NCI-H1105 (cell line): ENCODE data around the gene OTOP3.

Experiments
- DNase-seq: peaks from one replicate; lab custom pipeline; 2025; lab: John Stamatoyannopoulos, UW

Gene OTOP3

DNA sequence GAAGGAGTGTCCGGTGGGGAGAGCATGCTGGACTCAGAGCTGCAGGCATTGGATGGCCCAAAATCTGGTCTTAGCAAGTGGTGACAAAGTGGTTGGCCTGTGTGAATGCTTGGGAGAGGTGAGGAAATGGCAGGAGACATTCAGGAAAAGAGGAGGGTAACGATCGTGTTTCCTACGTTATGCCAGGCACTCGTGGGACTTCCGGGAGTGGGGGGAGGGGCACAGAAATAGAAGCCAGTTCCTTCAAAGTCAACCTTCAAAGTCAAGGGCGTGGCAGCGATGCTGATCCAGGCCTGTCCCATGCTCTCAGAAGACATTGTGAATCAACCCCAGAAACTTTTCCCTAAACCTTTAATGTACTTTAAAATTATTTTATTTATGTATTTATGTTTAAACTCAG lies 3.8 kb downstream of the OTOP3 start:
- DNase-seq, result no peak

GRCh38 chr17:74941128-74941725 lies 5.5 kb downstream of the OTOP3 start:
- no peak for DNase-seq

DNA sequence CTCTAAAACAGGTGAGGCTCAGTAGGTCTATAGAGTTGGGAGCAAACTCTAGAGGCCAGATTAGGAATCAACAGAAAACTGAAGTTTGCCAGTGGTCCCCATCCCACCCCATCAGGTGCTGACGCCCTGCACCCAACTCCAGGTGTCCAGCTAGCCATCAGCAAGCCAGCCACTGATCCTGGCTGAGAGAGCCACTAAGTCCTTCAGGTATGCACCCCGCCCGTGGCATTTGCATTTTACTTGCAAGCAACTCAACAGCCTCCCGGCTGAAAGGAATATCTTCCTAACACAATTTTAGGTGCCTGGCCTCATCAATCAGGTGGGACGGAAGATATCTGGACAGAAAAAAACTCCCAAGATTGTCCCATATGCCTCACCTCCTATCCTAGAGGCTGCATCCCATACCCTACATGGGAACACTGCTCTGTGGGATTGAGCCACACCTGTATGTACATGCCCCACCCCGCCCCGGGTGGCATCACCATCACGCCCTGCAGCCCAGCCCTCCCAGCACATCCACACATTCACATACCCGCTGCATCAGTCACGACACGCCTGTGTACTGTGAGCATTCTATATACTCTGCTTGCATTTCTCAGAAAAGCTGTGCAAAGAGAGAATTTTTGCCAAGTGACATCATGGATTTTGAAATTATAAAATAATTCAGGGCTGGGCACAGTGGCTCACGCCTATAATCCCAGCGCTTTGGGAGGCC lies 8.3 kb downstream of the OTOP3 start:
- DNase-seq, result no peak

DNA sequence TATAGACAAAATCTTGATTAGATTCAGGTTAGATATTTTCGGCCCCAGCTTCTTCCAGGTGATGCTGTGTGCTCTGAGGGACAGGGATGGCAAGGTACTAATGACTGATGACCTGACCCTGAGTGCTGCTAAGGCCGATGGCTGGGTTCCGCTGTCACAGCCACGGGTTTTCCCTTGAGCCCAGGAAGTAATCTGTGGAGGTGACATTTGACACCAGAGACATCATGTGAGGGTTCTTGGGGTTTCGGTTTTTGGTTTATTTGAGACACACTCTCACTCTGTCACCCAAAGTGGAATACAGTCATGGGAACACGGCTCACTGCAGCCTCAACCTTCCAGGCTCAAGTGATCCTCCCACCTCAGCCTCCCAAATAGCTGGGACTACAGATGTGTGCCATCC lies 9.8 kb downstream of the OTOP3 start:
- DNase-seq, result no peak

DNA sequence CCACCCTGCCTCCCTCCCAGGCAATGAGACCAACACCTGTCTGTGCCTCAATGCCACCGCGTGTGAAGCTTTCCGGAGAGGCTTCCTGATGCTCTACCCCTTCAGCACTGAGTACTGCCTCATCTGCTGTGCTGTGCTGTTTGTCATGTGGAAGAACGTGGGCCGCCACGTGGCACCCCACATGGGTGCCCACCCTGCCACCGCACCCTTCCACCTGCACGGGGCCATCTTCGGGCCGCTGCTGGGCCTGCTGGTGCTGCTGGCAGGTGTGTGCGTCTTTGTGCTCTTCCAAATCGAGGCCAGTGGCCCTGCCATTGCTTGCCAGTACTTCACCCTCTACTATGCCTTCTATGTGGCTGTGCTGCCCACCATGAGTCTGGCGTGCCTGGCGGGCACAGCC lies 10.9 kb downstream of the OTOP3 start:
- no peak for DNase-seq

- DNase-seq, result no peak
Observed at GRCh38 chr17:74947041-74947754, 11.5 kb downstream of the OTOP3 start.

GRCh38 chr17:74949455-74950115 lies 13.9 kb downstream of the OTOP3 start:
- DNase-seq, result no peak

- DNase-seq, result no peak
Observed at GRCh38 chr17:74950207-74950606, 14.5 kb downstream of the OTOP3 start.

- DNase-seq, result no peak
Observed at GRCh38 chr17:74951065-74951464, 15.4 kb downstream of the OTOP3 start.

- DNase-seq, result no peak
Observed at GRCh38 chr17:74951680-74952421, 16.2 kb downstream of the OTOP3 start.

- DNase-seq, result no peak
Observed at GRCh38 chr17:74952431-74953133, 16.9 kb downstream of the OTOP3 start.

- DNase-seq, result no peak
Observed at GRCh38 chr17:74953134-74953687, 17.5 kb downstream of the OTOP3 start.

- no peak for DNase-seq
Observed at GRCh38 chr17:74954115-74954514, 18.4 kb downstream of the OTOP3 start.

DNA sequence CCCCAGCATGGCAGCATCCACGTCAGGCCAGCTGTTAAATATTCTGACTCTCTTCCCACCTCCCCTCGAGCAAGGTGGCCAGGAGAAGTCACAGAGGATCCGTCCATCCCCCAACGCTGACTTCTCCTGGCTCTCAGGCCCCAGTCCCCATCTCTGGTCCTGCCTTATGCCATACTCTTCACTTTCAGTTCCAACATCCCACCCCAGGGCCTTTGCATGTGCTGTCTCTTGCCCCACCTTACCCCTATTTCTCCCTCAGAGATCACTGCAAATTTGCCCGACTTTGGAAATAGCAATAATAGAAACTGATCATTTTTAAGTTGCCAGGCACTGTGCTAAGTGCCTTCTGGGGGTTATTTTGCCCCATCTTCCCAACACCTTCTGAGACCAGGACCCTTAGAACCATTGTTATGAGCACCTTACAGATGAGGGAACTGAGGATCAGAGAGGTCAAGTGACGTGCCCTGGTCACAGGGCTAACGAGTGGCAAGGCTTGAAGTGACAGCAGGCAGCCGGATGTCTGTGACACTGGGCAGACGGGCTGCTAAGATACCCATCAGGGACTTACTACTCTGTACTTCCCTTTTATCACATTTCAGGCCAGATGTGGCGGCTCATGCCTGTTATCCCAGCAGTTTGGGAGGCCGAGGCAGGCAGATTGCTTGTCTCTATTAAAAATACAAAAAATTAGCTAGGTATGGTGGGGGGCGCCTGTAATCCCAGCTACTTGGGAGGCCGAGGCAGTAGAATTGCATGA lies 19.1 kb downstream of the OTOP3 start:
- DNase-seq, result no peak

GRCh38 chr17:74956093-74956492 lies 20.4 kb downstream of the OTOP3 start:
- no peak for DNase-seq

- DNase-seq, result peak; percentile 22
Observed at GRCh38 chr17:74957935-74958740, 22.4 kb downstream of the OTOP3 start.

DNA sequence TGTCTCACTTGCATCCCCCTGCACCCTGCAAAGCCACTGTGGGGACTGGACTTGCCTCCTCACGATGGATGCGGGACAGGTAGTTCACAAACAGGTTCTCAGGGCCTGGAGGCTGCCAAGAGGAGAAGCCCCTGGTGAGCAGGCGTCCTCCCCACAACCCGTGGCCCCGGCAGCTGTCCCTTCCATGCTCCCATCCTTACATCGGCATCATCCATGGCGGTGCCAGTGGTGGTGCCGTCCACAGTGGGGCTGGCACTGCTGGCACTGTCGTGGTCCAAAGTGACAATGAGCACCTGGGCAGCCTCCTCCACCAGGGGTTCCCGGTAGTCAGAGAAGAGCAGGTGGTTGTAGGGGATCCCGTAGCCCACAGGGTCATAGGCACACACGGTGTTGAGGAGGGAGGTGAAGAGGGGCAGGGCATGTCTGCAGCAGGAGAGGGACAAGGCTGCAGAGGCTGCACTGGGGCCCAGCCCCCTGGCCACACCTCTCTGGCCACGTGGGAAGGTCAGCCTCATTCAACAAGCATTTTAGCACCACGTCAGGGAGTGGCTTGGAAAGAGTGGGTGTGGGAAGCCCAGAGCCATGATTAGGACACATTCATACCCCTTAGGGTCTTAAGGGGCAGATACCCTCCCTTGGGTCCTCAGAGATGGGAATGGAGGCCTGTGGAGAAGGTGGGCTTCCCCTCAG lies 24.3 kb downstream of the OTOP3 start:
- DNase-seq, result no peak

GRCh38 chr17:74960570-74961342 lies 25.1 kb downstream of the OTOP3 start:
- no peak for DNase-seq
